HG03442 (cell line): ENCODE data around the gene PKM.

ENCODE experiments used
- ATAC-seq: cut with Tn5 transposase; IDR thresholded peaks from one replicate; pipeline ENCODE4 v1.9.1; 2021; ENCODE audit warnings: mild to moderate bottlenecking, moderate library complexity; ENCODE audit not compliant: unreplicated experiment

PKM gene

GRCh38 chr15:72236381-72237003 lies 5.5 kb upstream of the PKM start:
- no peak for ATAC-seq

DNA sequence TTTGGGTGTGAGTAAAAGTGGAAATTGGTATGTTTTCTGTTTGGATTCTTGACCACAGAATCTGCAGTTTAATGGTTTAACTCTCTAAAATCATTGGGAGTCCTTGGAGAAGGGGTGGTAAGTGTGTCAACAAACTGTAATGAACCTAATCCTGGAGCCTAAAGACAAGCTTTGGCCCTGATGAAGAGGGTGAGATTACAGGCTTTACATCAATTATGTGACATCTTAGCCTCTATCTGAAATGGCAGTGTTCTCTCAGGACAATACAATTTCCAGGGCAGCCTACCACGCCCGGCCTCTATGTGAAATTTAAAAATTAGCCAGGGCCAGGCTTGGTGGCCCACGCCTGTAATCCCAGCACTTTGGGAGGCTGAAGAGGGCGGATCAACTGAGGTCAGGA lies 4.3 kb upstream of the PKM start:
- ATAC-seq: no peak

- no peak for ATAC-seq
Measured at GRCh38 chr15:72233769-72234168, 2.8 kb upstream of the PKM start.

DNA sequence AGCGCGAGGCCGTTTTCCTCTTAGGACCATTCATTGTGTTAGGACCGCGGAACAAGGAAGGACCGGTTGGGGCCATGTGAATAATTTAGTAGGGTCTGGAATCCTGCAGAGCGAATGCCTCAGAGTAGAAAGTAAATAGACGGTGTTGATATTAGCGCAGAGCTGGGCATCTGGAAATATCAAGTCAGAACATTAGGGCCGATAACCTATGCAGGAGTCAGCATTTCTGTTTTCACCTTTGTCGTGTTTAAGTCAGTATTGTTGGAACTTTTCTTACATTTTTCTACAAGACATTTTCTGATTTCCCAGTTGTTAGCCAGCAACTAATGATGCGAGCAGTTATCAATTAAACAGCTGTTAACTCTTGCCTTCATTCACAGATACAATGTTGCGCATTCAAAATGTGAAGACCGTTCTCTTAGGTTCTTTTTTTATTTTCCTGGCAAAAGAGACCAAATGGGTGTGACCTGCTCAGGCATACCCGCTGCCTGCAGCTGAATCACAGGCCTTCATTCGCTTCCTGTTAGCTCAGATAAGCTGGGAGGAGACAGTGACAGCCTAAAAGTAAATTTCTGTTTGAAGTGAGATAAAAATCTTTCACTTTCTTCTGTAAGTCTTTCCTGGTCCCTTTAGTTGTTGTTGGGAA lies 966 bp upstream of the PKM start:
- ATAC-seq: no peak

GRCh38 chr15:72230197-72231065 lies 559 bp downstream of the PKM start:
- no peak for ATAC-seq

GRCh38 chr15:72229947-72230196 lies 1.1 kb downstream of the PKM start:
- ATAC-seq: no peak

GRCh38 chr15:72229076-72229946 lies 1.7 kb downstream of the PKM start:
- no peak for ATAC-seq

DNA sequence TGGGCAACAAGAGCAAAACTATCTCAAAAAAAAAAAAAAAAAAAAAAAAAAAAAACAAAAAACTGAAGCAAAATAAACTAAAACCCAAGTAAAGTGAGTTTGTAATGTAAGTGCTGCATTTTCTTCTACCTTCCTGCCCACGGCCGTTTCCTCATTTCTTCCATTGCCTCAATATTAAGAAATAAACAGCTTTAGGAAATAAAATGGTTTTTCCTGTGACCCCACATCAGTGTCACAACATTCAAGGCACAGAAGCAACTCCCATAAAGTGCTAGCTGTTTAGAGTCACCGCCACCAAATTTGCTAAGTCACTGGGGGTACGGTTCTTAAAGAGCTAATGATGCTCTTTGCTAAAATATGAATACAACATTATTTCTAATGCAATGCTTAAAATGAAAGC lies 3.3 kb downstream of the PKM start:
- ATAC-seq: no peak

DNA sequence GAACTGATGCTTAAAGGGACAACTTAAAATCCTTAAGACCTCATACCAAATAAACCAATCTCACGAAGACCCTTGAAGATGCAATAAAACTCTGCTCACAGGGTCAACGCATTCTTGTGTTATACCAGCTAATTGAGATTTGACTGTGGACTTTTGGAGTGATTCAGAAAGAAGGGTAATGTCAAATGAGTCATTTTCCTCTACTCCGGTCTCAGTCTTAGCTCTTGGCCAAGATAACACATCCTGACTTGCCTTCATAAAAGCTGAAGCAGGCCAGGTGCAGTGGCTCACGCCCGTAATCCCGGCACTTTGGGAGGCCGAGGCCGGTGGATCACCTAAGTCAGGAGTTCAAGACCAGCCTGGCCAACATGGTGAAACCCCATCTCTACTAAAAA lies 3.8 kb downstream of the PKM start:
- ATAC-seq: no peak

DNA sequence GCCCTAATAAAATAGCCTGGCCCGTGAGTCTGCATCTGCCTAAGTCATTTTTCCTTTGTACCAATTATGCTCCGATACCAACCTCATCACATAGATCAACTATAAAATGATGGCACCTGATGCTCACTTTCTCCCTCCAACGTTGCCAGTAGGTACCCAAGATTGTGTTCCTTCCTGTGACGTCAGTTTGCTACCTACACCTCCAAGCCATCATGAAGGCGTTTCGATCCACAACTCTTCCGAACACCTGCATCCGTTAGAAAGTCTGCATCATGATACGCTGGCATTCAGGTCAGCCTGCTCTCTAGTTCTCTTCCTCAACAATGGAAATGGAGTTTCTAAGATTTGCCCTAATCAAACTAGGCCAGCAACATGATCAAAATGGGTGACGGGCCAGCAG lies 7.7 kb downstream of the PKM start:
- no peak for ATAC-seq

DNA sequence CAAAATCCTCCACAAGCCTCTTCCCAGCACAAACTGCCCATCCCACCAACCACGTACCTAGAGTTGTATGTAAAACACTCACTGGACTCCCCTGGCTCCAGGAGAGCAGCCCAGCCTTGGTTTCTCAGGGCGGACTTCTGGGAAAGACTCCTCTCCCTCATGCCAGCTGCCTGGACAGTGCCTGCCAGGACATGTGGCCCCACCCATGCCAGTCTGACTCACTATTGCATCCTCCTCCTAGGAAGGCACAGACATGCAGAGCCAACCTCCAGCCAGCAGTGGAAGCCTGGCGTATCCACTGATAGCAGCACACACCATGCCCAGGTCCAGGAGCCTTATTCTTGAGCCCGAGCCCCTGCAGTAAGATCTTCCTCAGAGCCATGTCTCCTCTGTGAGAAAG lies 8.6 kb downstream of the PKM start:
- no peak for ATAC-seq

GRCh38 chr15:72220687-72221086 lies 10.3 kb downstream of the PKM start:
- ATAC-seq: no peak

DNA sequence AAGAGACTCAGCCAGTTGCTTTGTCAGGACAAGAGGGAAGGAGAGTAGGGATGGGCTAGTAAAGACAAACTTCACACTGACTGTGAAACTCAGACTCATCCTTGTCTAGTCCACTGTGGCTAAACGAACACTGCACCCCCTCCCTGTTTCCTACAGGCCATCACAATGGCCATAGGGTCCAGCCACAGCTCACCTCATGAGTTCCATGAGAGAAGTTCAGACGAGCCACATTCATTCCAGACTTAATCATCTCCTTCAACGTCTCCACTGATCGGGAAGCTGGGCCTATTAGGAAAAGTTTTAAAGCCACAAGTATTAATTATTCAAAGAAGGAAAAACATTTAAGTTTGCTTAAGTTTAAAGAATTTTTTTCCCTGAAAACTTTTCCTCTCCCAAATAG lies 13.8 kb downstream of the PKM start:
- ATAC-seq: no peak

DNA sequence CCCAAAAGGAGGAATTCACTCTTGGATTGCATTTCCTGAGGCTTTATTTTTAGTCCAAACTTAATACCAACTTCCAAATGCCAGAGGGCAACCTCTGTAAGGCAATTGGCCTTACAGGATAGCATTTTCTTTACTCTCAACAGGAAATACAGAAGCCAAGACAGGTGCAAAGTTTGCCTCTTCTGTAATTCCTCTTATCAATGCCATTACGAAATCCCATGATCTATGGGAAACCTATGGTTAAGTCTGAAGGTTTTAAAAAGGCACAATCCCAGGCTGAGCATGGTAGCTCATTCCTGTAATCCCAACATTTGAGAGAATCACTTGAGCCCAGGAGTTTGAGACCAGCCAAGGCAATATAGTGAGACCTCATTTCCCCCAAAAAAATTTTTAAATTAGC lies 14.9 kb downstream of the PKM start:
- ATAC-seq: no peak

GRCh38 chr15:72207558-72208085 lies 23.4 kb downstream of the PKM start:
- ATAC-seq: no peak

DNA sequence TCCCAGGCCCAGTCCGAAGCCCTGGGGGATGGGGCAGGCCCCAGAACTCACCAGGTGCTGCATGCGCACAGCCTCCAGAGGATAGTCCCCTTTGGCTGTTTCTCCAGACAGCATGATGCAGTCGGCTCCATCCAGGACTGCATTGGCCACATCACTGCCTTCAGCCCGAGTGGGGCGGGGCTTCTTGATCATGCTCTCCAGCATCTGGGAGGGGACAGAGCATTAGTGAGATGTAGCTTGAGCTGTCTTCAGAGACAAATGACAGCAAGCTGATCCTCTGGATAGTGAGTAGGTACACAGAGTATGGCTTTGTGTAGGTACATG lies 24.4 kb downstream of the PKM start:
- ATAC-seq: no peak

DNA sequence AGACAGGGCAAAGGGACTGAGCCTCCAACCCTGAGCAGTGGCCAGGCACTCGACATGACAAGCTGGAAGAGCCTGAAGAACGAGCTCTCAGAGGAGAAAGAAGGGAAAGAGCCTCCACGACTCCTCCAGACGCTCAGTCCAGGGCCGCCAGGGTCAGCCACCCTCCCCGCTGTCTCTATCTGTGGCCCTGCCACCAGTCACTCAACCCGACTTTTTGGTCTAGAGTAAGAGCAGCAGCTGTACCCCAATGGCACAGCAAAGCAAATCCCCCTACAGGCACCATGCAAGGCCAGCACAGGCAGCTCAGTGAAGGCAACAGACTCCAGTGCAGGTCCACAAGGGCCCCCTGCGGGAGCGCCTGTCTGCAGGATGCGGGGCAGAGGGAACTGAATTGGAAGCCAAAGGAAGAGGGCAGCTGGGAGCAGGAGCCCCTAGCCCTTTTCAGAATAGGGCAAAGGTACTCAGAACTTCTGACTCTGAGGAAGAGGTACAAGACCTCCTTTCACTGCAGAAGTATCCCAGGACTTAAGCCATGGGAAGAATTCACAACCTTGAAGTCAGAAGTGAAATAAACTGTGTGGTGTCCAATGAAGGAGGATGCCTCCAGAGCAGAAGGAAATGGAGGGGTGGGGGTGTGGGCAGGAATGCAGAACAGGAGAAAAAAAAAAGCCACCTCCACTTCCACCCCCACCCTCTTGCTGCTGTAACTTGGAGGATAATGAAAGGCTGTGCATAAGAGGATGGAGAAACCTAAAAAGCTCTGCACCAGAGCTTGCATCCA lies 24.9 kb downstream of the PKM start:
- no peak for ATAC-seq

- ATAC-seq: no peak
Measured at GRCh38 chr15:72205273-72205672, 25.7 kb downstream of the PKM start.

- no peak for ATAC-seq
Measured at GRCh38 chr15:72203507-72203837, 27.5 kb downstream of the PKM start.

DNA sequence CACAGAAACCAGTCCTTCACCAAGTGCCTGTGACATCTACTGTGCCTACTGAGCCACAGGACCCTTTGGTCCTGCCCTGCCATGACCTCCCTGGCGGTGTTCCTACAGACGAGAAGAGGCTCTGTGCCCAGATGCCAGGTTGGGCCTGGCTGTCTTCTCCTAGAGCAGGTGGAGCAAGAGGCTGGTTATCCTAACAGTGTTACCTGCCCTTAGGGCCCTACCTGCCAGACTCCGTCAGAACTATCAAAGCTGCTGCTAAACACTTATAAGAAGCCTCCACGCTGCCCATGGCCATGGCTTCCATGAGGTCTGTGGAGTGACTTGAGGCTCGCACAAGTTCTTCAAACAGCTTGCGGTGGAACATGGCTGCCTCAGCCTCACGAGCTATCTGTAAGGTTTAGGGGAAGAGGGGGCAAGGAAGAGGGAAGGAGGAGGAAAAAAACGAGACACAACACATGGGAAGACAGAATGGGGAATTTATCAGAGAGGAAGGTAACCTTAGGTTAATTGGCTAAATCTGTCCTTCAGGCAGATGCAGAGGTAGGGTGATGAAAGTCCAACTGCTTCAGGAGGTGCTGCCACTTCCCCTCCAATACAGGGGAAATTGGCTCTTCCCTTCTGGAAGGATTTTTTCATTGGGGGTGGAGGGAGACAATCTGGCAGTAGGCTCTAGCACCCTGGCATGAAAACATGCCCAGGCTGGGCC lies 28.0 kb downstream of the PKM start:
- ATAC-seq: no peak
